Renal cortex interstitium (tissue), 15 donors: Measurements from ENCODE around the gene LBHD1. TPM values are rescaled to one million over a fixed set of nuclear protein-coding genes. Genes with fewer than 3 reads are reported as not detected.

Experiments used
- DNase-seq, 11 donors: peaks; one replicate each; pipeline ENCODE4 v3.0.0-alpha.2; 2013; ENCODE audit warnings: low read depth in 9 of 11, low spot score in 4 of 11; ENCODE audit errors: extremely low read depth in 1 of 11
- long read RNA-seq, 16 experiments: transcript quantifications; one replicate each; lab custom pipeline, GENCODE V29; 2026
- polyA plus RNA-seq, 3 donors: library from polyadenylated mRNA; unstranded; fragments of 120-200 nt; gene quantifications; one replicate each; pipeline ENCODE4 v1.2.1, GENCODE V29; 2013; ENCODE audit not compliant: insufficient read length in 3 of 3

LBHD1 gene
- 1 to 10 TPM; 6.3 to 6.8 (median 6.4) TPM for polyA plus RNA-seq
- long read RNA-seq, donor 1, partial matches to known transcripts, result 5 of 5 reads
- long read RNA-seq, donor 1, other reads (novel, unspliced or antisense), result 0 of 5 reads
- long read RNA-seq, donor 2, partial matches to known transcripts, result 0 of 1 reads
- long read RNA-seq, donor 2, other reads (novel, unspliced or antisense), result 0 of 1 reads
- long read RNA-seq, donor 3, result 0 reads
- long read RNA-seq, donor 4, partial matches to known transcripts, result 0 of 1 reads
- long read RNA-seq, donor 4, other reads (novel, unspliced or antisense), result 0 of 1 reads
- long read RNA-seq, donor 5, result 0 reads
- long read RNA-seq, donor 6, partial matches to known transcripts, result 0 of 2 reads
- long read RNA-seq, donor 6, other reads (novel, unspliced or antisense), result 0 of 2 reads
- long read RNA-seq, donor 7, result 0 reads
- long read RNA-seq, donor 8, partial matches to known transcripts, result 5 of 5 reads
- long read RNA-seq, donor 8, other reads (novel, unspliced or antisense), result 0 of 5 reads
- long read RNA-seq, donor 9, partial matches to known transcripts, result 0 of 1 reads
- long read RNA-seq, donor 9, other reads (novel, unspliced or antisense), result 0 of 1 reads
- long read RNA-seq, donor 10, partial matches to known transcripts, result 0 of 1 reads
- long read RNA-seq, donor 10, other reads (novel, unspliced or antisense), result 0 of 1 reads
- long read RNA-seq, donor 11, result 0 reads
- long read RNA-seq, donor 12, partial matches to known transcripts, result 0 of 55 reads
- long read RNA-seq, donor 12, other reads (novel, unspliced or antisense), result 55 of 55 reads
- long read RNA-seq, donor 13, result 0 reads
- long read RNA-seq, donor 14, result 0 reads
- long read RNA-seq, donor 15, partial matches to known transcripts, result 0 of 1 reads
- long read RNA-seq, donor 15, other reads (novel, unspliced or antisense), result 0 of 1 reads
- long read RNA-seq, donor 16, partial matches to known transcripts, result 186 of 195 reads
- long read RNA-seq, donor 16, other reads (novel, unspliced or antisense), result 9 of 195 reads

DNA sequence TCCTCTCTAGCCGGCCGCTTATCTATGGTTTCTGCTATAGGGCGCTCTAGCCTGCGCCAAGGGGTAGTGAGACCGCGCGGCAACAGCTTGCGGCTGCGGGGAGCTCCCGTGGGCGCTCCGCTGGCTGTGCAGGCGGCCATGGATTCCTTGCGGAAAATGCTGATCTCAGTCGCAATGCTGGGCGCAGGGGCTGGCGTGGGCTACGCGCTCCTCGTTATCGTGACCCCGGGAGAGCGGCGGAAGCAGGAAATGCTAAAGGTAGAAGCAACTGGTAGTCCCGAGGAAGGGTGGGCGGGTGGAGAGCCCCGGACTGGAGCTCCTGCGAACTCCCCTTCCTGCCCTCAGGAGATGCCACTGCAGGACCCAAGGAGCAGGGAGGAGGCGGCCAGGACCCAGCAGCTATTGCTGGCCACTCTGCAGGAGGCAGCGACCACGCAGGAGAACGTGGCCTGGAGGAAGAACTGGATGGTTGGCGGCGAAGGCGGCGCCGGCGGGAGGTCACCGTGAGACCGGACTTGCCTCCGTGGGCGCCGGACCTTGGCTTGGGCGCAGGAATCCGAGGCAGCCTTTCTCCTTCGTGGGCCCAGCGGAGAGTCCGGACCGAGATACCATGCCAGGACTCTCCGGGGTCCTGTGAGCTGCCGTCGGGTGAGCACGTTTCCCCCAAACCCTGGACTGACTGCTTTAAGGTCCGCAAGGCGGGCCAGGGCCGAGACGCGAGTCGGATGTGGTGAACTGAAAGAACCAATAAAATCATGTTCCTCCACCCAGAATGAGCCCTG lies at the start of gene LBHD1, which contains the start of gene UQCC3:
LBHD1 (minus strand) TSS at position 660 of the 782 bp plus-strand sequence. CDS start 2,236 bp downstream, outside the sequence.
UQCC3 (plus strand) TSS at position 66 of the 782 bp plus-strand sequence; CDS start at position 139, 73 bp downstream.
- peak in 6 of 11 donors; percentile 76 to 84 (median 79) for DNase-seq

GRCh38 chr11:62719302-62719978 lies 47.4 kb upstream of the LBHD1 start:
- DNase-seq, result no peak

- DNase-seq, result no peak
These were observed 44.7 kb upstream of the LBHD1 start for GRCh38 chr11:62716816-62717215.

GRCh38 chr11:62716206-62716605 lies 44.1 kb upstream of the LBHD1 start:
- DNase-seq, result no peak

GRCh38 chr11:62715150-62716130 lies 43.4 kb upstream of the LBHD1 start:
- no peak for DNase-seq

- no peak for DNase-seq
These were observed 41.3 kb upstream of the LBHD1 start for GRCh38 chr11:62713343-62713742.

DNA sequence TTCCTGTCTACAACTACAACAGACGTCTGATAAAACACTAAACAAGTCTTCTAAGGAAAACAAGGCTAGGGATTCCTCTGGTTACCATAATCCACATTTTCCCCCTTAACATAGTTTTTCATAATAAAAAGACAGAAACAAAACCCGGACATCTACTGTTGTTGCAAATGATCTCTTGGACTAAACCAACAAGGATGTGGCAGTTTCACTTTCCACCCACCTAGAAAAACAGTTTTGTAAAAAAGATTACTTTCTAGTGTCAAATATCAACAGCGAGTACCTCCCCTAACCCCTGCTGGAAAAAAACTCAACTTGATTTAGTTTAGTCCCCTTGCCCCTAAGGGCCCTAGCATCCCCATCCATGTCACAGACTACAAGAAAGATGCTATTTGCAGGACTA lies 40.8 kb upstream of the LBHD1 start:
- no peak for DNase-seq

- no peak for DNase-seq
These were observed 40.3 kb upstream of the LBHD1 start for GRCh38 chr11:62712276-62712812.

GRCh38 chr11:62710001-62710345 lies 37.9 kb upstream of the LBHD1 start:
- DNase-seq, result no peak

- peak; percentile 94 to 99 (median 97) for DNase-seq
These were observed 37.4 kb upstream of the LBHD1 start for GRCh38 chr11:62709247-62710000.

GRCh38 chr11:62708793-62709192 lies 36.7 kb upstream of the LBHD1 start:
- no peak for DNase-seq

- DNase-seq, result no peak
These were observed 36.3 kb upstream of the LBHD1 start for GRCh38 chr11:62708392-62708791.

DNA sequence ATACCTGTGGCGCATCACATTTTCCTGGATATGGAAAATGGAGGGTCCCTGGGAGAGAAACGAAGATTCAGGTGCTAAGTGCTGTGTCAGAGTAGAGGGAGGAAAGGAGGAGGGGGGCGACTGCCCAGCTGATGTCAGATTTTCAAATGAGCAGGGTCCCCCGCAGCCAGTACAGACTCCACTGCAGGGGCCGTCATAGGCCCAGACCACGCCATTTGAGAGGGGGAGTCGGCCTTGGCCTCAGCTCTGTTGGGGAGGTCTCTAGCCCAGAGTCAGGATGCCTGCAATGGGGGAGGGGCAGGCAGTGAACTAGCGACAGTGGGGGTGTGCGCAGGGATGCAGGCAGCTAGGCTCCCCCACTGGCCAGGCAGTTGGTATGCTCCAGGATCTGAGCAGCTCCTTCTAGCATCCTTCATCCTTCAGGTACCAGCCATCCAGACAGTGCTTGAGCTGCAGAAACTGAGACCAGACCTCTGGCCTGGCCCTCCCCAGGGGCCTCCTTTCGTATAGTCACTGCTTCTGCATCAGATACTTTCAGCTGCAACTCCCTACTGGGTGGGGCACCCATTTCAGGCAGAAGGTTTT lies 35.3 kb upstream of the LBHD1 start, which contains the start of the genes BSCL2 and GNG3:
BSCL2 (minus strand) TSS at position 148 of the 585 bp plus-strand sequence. CDS start 229 bp downstream, outside the sequence.
GNG3 (plus strand) TSS at position 400 of the 585 bp plus-strand sequence. CDS start 620 bp downstream, outside the sequence.
- peak in 9 of 11 donors; percentile 59 to 82 (median 76) for DNase-seq

DNA sequence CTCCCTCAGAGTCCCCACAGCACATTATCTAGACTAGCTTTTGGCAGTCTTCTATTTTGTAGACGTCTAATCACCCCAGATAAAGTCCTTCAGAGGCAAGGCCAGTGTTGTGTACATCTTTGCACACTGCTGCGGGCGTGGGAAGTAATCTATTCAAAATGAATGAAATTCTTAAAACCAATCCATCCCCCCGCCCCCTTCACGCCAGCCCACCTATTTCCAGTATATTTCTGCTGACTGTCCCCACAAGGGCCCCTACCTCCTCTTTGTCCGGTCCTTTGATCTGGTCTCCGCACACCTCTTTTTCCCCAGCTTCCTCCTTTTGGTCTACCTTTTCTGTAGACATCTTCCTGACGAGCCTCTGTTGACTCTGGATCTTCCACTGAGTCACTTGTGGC lies 34.8 kb upstream of the LBHD1 start:
- DNase-seq, result no peak
